ENCODE results near the gene LRP11. TPM values are rescaled to one million over a fixed set of nuclear protein-coding genes. Genes with fewer than 3 reads are reported as not detected.

LRP11 gene
- total and polyA plus RNA-seq, 2 of the 13 experiments (the other 11 are each of a cell fraction or from before 2014, with no cell fraction given): 32.4 to 48.9 TPM

DNA sequence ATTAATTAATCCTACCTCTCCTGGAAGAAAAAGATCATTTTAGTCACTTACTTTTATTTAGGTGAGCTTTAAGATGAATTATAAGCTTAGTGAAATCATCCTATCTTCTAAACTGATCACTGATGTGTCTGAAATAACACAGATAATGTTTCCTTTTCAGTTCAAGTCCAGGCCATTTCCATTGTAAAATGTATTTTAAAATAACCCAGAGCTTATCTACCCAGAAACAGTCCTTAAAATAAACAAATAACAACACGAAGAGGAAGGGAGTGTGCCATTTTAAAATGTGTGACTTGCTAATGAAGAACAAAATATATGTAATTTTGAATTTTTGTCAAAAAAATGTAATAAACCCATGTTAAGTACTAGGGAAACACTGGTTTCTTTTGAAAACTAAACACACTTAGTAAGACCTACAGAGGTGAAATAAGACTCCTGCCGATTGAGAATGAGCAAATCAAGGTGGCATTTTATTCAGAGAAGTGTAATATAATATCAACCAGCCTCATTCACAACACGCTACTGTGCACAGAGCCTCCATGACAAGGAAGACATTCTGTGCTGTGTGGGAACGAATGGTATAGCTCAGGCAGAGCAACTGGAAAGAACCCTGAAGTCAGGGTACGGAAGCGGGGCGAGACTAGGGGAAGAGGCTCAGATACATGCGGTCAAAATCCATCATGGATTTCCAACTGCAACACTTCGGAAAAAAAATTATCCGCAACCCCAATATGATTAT lies 7.7 kb downstream of the LRP11 start:
- 95% methylated on average over 10 of the region's 10 CpGs for WGBS (ENCODE audit: low lambda C conversion rate)

GRCh38 chr6:149855741-149856140 lies 8.4 kb downstream of the LRP11 start:
- Histone ChIP-seq H3K9me3 (ENCODE audit: low read length) (no peaks in the 10 kb centered on the region), H3K4me2 (ENCODE audit: low read depth, low read length) (peak overlapping the region; percentile 54; the same call in 1 of the 2 replicates), H4K20me1 (ENCODE audit: insufficient read depth, low read length) (peaks cover 19% of the 10 kb centered on the region; the same call in 1 of the 2 replicates), H2AFZ (ENCODE audit: low read length) (no peak overlapping the region), H3K4me1 (ENCODE audit: insufficient read depth, low read length) (peaks cover 58% of the 10 kb centered on the region), H3K27ac (ENCODE audit: extremely low read length, insufficient read depth, low read length) (peak overlapping the region; percentile 44), H3K79me2 (ENCODE audit: insufficient read depth, low read length) (peaks cover 25% of the 10 kb centered on the region), H3K27me3 (ENCODE audit: control insufficient read depth in 1 of 2, insufficient read depth in 2 of 2, low read length in 2 of 2) (no peaks in the 10 kb centered on the region), H3K36me3 (replicated peaks in 1 of 2; ENCODE audit: control insufficient read depth in 1 of 2, insufficient read depth in 2 of 2, low read length in 2 of 2) (peaks cover 0 to 18% of the 10 kb centered on the region in 2 experiments; a peak in 2 of 5 replicates), H3K9ac (ENCODE audit: insufficient read depth, low read depth, low read length) (no peak overlapping the region), H3K4me3 (replicated peaks in 1 of 3; ENCODE audit: insufficient read depth in 1 of 3, low read depth in 2 of 3, low read length in 3 of 3) (no peak overlapping the region)
- in situ Hi-C loops (cut with HindIII; ENCODE audit: extremely low pct_ligation_motif_present, low pct_unique_long_range_greater_than_20kb) (no loop called here), intact Hi-C loops (cut with micrococcal nuclease; ENCODE audit: unreplicated experiment) (no loop called here)
- FAIRE-seq (no peak), DNase-seq (ENCODE audit: low spot score) (no peak), ATAC-seq (no peak)
- POLR2A ChIA-PET: no interaction called here
- WGBS (ENCODE audit: low lambda C conversion rate): 66% methylated on average over 2 of the region's 2 CpGs
- BruUV-seq (replicated peaks): no TSS peak
- CTCF ChIA-PET (ENCODE audit: low intra/inter-chr PET ratio, low total read pairs): interaction anchor here (1.4 kb wide), 1 partner anchor 15 kb away, joined by 3 read pairs; no protein-coding TSS in a partner anchor
- TF ChIP-seq NRL (CRISPR knock-in tag; IDR thresholded peaks at IDR 0.05; ENCODE audit: borderline replicate concordance) (no peak), SMAD3 (CRISPR knock-in tag; IDR thresholded peaks at IDR 0.05) (no peak), FUBP1 (CRISPR knock-in tag; IDR thresholded peaks at IDR 0.05; ENCODE audit: borderline replicate concordance) (no peak), CAMTA2 (CRISPR knock-in tag; IDR thresholded peaks at IDR 0.05; ENCODE audit: borderline replicate concordance) (no peak)
- TF ChIP-seq, protein P1, sequence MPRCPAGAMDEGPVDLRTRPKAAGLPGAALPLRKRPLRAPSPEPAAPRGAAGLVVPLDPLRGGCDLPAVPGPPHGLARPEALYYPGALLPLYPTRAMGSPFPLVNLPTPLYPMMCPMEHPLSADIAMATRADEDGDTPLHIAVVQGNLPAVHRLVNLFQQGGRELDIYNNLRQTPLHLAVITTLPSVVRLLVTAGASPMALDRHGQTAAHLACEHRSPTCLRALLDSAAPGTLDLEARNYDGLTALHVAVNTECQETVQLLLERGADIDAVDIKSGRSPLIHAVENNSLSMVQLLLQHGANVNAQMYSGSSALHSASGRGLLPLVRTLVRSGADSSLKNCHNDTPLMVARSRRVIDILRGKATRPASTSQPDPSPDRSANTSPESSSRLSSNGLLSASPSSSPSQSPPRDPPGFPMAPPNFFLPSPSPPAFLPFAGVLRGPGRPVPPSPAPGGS (CRISPR knock-in tag; IDR thresholded peaks at IDR 0.05): no peak
- TF ChIP-seq, protein P2, sequence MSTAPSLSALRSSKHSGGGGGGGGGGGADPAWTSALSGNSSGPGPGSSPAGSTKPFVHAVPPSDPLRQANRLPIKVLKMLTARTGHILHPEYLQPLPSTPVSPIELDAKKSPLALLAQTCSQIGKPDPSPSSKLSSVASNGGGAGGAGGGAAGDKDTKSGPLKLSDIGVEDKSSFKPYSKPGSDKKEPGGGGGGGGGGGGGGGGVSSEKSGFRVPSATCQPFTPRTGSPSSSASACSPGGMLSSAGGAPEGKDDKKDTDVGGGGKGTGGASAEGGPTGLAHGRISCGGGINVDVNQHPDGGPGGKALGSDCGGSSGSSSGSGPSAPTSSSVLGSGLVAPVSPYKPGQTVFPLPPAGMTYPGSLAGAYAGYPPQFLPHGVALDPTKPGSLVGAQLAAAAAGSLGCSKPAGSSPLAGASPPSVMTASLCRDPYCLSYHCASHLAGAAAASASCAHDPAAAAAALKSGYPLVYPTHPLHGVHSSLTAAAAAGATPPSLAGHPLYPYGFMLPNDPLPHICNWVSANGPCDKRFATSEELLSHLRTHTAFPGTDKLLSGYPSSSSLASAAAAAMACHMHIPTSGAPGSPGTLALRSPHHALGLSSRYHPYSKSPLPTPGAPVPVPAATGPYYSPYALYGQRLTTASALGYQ (CRISPR knock-in tag; IDR thresholded peaks at IDR 0.05): no peak

More for the DNA sequence above, 7.7 kb downstream of the LRP11 start:
- ATAC-seq (no peak), DNase-seq (ENCODE audit: low spot score) (no peak), FAIRE-seq (no peak)
- Histone ChIP-seq H2AFZ (ENCODE audit: low read length) (no peak overlapping the region), H3K4me3 (replicated peaks in 1 of 3; ENCODE audit: insufficient read depth in 1 of 3, low read depth in 2 of 3, low read length in 3 of 3) (no peak overlapping the region), H3K36me3 (replicated peaks in 1 of 2; ENCODE audit: control insufficient read depth in 1 of 2, insufficient read depth in 2 of 2, low read length in 2 of 2) (peaks cover 0 to 11% of the 10 kb centered on the region in 2 experiments; a peak in 1 of 5 replicates), H3K27me3 (ENCODE audit: control insufficient read depth in 1 of 2, insufficient read depth in 2 of 2, low read length in 2 of 2) (no peaks in the 10 kb centered on the region), H3K9me3 (ENCODE audit: low read length) (no peaks in the 10 kb centered on the region), H3K79me2 (ENCODE audit: insufficient read depth, low read length) (peaks cover 25% of the 10 kb centered on the region), H3K27ac (ENCODE audit: extremely low read length, insufficient read depth, low read length) (no peak overlapping the region), H4K20me1 (ENCODE audit: insufficient read depth, low read length) (peaks cover 19% of the 10 kb centered on the region; the same call in 1 of the 2 replicates), H3K9ac (ENCODE audit: insufficient read depth, low read depth, low read length) (no peak overlapping the region), H3K4me2 (ENCODE audit: low read depth, low read length) (no peak overlapping the region), H3K4me1 (ENCODE audit: insufficient read depth, low read length) (peaks cover 64% of the 10 kb centered on the region)
- TF ChIP-seq GZF1 (CRISPR knock-in tag; IDR thresholded peaks at IDR 0.05) (no peak), ZNF558 (CRISPR knock-in tag; IDR thresholded peaks at IDR 0.05; ENCODE audit: borderline replicate concordance) (no peak), ZNF292 (CRISPR knock-in tag; IDR thresholded peaks at IDR 0.05; ENCODE audit: borderline replicate concordance, low read depth) (no peak), BCL6 (CRISPR knock-in tag; IDR thresholded peaks at IDR 0.05) (no peak), ZC3H13 (CRISPR knock-in tag; IDR thresholded peaks at IDR 0.05) (no peak), ZNF747 (CRISPR knock-in tag; IDR thresholded peaks at IDR 0.05; ENCODE audit: borderline replicate concordance) (no peak), ATF7-NPFF (CRISPR knock-in tag; IDR thresholded peaks at IDR 0.05; ENCODE audit: low read depth) (no peak), ZNF768 (CRISPR knock-in tag; IDR thresholded peaks at IDR 0.05) (no peak)
- TF ChIP-seq, protein P3, sequence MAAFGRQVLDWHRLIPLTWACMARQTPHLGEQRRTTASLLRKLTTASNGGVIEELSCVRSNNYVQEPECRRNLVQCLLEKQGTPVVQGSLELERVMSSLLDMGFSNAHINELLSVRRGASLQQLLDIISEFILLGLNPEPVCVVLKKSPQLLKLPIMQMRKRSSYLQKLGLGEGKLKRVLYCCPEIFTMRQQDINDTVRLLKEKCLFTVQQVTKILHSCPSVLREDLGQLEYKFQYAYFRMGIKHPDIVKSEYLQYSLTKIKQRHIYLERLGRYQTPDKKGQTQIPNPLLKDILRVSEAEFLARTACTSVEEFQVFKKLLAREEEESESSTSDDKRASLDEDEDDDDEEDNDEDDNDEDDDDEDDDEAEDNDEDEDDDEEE (CRISPR knock-in tag; IDR thresholded peaks at IDR 0.05): no peak
- in situ Hi-C loops (cut with HindIII; ENCODE audit: extremely low pct_ligation_motif_present, low pct_unique_long_range_greater_than_20kb) (no loop called here), intact Hi-C loops (cut with micrococcal nuclease; ENCODE audit: unreplicated experiment) (no loop called here)
- CTCF ChIA-PET (ENCODE audit: low intra/inter-chr PET ratio, low total read pairs): interaction anchor here (1.4 kb wide), 1 partner anchor 16 kb away, joined by 3 read pairs; no protein-coding TSS in a partner anchor
- POLR2A ChIA-PET: no interaction called here
- no TSS peak for BruUV-seq (replicated peaks)
